Activated CD4-positive, alpha-beta T cell treated with anti-CD3 and anti-CD28 coated beads for 48 hours (primary cell): Measurements from ENCODE around the gene WBP1L.
"Not testable (repeated sequence)": the region's sequence is repeated elsewhere in the genome, so short reads cannot be mapped to it uniquely, and the experiment has no call there.

Source experiments
- DNase-seq: peaks from one replicate; pipeline ENCODE4 v3.0.0-alpha.2; 2020

WBP1L gene

GRCh38 chr10:102726274-102726673, 17.5 kb upstream of the WBP1L start:
- no peak for DNase-seq

DNA sequence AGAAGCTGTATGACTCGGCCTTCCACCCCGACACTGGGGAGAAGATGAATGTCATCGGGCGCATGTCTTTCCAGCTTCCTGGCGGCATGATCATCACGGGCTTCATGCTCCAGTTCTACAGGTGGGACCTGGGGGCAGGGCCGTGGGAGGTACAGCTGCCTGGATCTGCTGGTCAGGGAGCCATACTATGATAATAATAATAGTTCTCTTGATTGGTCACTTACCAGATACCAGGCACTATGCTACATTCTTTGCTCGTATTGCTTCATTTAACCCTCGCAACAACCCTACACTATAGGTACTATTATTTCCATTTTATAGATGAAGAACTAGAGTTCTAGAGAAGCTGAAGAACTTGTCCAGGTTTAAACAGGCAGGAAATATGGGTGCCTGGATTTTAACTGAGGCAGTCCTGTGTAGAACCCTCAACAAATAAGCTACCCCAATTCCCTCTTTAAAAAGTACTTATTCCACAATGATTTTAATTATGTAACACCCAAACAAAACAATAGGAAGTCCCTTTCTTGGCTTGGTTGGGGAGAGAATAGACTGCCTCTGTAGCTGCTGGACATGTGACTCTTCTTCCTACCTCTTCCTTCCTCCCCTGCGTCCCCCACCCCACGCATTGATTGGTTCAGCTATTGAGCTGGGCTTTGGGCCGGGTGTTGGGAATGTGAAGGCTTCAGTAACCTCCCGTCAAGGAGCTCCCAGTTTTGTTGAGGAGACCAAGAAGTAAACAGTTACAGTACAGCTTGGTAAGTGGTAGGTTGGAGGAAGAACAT, 16.5 kb upstream of the WBP1L start:
- no peak for DNase-seq

DNA sequence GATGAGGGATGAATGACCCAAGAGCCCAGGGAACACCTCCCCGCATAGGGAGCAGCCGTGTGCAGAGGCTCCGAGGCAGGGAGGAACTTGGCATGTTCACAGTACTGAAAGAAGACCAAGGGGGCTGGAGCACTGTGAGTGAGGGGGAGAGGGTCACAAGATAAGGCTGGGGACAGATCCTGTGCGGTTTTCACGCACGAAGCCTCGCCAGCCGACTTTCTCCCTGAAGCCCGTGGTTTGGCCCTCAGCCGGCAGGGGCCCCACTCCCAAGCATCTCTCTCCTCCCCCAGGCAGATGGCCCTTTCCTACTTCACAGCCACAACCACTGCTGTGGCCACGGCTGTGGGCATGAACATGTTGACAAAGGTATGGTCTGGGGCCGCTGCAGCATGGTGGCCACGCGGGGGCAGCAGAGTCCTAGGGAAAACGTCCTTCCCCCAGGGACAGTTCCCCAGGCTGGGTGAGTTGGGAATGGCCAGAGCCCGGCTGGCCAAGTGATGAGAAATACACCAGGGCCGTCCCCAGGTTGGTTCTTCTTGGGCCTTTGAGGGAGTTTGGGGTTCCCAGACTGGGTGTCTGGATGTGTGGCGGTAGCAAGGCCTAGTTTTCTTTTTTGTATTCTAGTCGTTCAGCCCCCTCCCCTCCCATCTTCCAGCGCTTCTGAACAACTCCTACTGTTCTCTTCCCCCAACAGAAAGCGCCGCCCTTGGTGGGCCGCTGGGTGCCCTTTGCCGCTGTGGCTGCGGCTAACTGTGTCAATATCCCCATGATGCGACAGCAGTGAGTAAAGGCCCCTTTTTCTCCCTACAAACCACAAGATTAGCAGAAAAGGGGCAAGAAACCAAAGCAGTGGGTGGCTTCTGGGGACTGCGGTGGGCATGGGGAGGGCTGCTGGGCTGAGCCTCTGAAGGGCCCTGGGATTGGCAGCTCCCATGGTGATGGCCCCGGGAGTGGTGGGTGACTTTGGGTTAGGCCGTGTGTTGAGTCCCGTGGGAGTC, 14.4 kb upstream of the WBP1L start:
- DNase-seq = peak; percentile 71

GRCh38 chr10:102731222-102731800, 12.4 kb upstream of the WBP1L start:
- DNase-seq = no peak

DNA sequence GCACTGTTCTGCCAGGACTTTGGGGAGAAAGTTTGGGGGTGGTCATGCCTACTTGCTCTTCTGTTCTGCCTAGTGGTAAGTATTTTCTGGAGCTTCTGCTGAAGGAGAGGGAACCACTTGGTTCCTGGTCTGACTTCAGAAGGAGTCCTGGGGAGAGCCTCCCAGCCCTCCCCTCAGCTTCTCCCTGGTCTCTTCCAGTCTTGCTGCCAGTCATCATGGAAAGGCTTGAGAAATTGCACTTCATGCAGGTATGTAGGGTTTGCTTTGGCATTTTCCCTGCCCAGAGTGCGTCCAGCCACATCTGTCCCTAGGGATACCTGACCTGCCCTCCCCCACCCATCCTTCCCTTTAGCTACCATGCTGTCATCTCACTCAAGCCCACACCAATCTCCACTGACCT, 11.1 kb upstream of the WBP1L start:
- no peak for DNase-seq

DNA sequence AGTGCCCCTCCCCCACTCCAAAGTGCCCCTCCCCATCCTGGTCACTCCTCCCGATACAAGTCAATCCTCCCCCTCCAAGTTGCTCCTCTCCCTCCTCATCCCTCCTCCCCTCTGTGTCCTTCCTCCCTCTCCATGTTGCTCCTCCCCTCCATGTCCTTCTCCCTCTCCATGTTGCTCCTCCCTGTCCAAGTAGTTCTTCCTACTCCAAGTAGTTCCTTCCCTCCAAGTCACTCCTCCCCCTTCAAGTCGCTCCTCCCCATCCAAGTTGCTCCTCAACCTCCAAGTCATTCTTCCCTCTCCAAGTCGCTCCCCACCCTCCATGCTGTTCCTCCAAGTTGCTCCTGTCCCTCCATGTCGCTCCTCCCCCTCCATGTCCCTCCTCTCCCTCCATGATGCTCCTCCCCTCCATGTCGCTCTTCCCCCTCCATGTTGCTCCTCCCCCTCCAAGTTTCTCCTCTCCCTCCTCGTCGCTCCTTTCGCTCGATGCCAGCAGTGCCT, 8.6 kb upstream of the WBP1L start:
- DNase-seq = no peak

DNA sequence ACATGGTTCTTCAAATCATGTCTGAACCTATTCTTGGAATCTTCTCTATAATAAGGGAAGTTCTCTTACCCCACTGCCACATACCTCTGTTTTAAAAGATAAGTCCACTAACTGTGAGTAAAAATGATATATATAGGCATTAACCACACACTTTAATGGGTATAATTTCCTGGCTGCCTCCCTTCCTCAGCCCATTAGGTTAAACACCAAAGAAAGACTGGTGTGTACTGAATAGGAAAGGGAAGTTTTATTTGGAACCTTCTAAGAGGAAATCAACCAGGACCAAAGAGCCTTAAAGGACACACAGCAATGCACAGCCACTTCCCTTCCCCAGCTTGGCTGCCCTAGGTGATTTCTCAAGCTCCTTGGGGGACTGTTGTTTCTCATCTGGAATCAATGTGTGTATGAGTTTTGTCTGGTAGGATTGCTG, 5.0 kb upstream of the WBP1L start:
- no peak for DNase-seq

GRCh38 chr10:102740229-102740628, 3.5 kb upstream of the WBP1L start:
- DNase-seq = no peak

- DNase-seq = no peak
Observed at GRCh38 chr10:102741726-102742237, 2.0 kb upstream of the WBP1L start.

- not testable (repeated sequence) for DNase-seq
Observed at GRCh38 chr10:102742313-102742712, 1.4 kb upstream of the WBP1L start.

DNA sequence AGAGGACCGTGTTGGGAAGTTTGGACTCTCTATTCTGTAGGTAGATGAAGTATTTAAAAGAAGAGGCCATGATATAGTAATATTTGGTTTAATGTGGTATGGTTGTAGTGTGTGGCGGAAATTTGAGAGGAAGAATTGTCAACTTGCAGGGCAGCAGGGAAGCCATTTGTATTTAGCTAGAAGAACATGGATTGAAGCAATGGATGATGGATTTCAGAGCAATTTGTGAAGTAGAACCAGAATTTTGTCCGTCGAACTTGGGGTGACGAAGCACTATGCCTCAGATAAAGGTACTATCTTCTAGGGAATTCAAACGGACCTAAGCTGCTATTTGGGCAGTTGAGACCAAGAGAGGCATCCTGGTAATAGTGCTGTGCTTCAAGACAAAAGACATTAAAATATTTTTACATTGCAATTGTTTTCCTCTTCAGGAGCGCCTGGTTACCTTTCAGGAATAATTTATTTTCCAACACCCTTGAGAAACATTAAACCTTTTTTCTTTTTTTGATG, 615 bp upstream of the WBP1L start:
- DNase-seq = no peak

- peak; percentile 24 for DNase-seq
Observed at GRCh38 chr10:102744374-102745051, 765 bp downstream of the WBP1L start.

DNA sequence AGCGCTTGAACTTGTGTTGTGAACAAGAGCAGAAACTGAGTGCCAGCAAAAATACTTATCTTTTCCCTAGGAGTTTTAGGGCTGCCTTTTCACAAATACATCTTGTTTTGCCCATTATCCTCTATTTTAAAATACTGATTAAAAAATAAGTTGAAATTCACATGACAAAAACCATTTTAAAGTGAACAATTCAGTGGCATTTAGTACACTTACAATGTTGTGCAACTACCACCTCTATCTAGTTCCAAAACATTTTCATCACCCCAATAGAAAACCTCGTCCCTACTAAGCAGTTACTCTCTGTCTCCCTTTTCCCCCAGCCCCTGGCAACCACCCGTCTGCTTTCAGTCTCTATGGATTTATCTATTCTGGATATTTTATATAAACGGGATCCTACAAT, 1.4 kb downstream of the WBP1L start:
- no peak for DNase-seq

DNA sequence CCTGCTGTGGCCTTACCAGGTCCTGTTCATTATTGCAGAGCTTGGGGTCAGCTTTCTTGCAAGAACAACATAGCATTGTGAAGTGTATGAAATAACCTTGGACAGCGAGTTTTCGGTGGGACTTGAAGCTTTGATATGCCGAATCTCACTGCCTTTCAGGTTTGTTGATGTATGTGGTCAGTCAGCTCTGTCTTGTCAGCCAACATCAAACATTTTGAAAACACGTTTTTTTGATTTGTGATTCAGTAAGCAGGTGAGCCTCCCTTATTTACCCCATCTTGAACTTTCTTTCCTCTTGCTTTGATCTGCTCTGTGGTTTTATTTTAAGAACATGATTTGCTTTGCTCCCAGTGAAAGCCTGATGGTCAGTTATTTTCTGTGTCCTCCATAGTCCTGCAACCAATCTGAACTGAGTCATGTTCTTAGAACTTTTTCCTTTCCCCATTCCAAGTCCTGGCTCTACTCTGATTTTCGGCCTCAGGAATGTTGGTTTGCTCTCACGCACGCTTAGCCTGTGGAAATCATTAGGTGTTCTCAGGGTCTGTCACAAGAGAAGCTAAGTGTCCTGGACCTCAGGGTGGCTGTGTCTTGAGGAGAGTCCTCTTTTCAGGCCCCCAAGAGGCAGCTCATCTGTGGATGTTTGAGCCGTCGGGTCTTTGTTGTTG, 8.7 kb downstream of the WBP1L start:
- no peak for DNase-seq

GRCh38 chr10:102752934-102753664, 9.4 kb downstream of the WBP1L start:
- no peak for DNase-seq

- no peak for DNase-seq
Observed at GRCh38 chr10:102753718-102754117, 10.0 kb downstream of the WBP1L start.

DNA sequence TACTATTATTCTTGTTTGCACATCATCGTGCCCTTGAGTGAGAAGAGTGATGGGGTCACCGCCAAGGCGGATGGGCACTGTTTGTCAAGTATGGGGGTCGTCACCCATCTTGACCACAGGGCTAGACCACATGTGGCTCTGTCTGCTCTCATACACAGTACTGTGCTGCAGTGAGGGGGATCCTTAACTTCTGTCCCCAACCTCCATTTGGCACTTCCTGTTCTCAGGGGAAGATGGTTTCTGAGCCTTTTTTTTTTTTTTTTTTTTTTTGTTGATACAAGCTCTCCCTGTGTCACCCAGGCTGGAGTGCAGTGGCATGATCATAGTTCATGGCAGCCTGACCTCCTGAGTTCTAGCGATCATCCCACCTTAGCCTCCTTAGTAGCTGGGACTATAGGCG, 13.6 kb downstream of the WBP1L start:
- DNase-seq = no peak

GRCh38 chr10:102758240-102758932, 14.6 kb downstream of the WBP1L start:
- DNase-seq = no peak

DNA sequence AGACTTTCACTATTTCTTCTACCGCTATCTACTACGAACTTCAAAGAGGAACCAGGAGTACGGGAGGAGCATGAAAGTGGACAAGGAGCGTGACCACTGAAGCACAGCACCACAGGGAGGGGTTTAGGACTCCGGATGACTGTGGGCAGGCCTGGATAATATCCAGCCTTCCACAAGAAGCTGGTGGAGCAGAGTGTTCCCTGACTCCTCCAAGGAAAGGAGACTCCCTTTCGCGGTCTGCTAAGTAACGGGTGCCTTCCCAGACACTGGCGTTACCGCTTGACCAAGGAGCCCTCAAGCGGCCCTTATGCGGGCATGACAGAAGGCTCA, 15.2 kb downstream of the WBP1L start:
- DNase-seq = not testable (repeated sequence)

GRCh38 chr10:102759497-102760210, 15.9 kb downstream of the WBP1L start:
- DNase-seq = no peak
